Measurements from ENCODE around the gene GNE.

GRCh38 chr9:36247356-36247755, 10.9 kb downstream of the GNE start:
- TF ChIP-seq CTCF (IDR thresholded peaks at IDR 0.05) = no peak
- TF ChIP-seq POLR2A (IDR thresholded peaks at IDR 0.05) = no peak
